HepG2 (cell line): ENCODE measurements around the gene SMG7. TPM values are rescaled to one million over a fixed set of nuclear protein-coding genes. Genes with fewer than 3 reads are reported as not detected.

ENCODE experiments used
- ARID2 ChIP-seq: sonication (generic); formaldehyde crosslinking; IDR thresholded peaks from 2 replicates; pipeline ENCODE4 v1.8.1; 2022; ENCODE audit warnings: mild to moderate bottlenecking, missing genetic modification reagents, borderline replicate concordance
- DPF2 ChIP-seq: sonication (generic); formaldehyde crosslinking; IDR thresholded peaks from 2 replicates; pipeline ENCODE4 v1.4.0; 2020; ENCODE audit warnings: mild to moderate bottlenecking, low read depth, missing genetic modification reagents, borderline replicate concordance
- FOSL1 ChIP-seq: sonication (generic); formaldehyde crosslinking; IDR thresholded peaks from 2 replicates; pipeline ENCODE4 v1.9.0; 2021; ENCODE audit warnings: missing genetic modification reagents, borderline replicate concordance
- FOXJ3 ChIP-seq: sonication (generic); formaldehyde crosslinking; IDR thresholded peaks from 2 replicates; pipeline ENCODE4 v1.4.0; 2020; ENCODE audit warnings: missing genetic modification reagents, mild to moderate bottlenecking, borderline replicate concordance
- IRF2 ChIP-seq: IDR thresholded peaks from 2 replicates; pipeline ENCODE4 v1.6.1; 2018; ENCODE audit warnings: missing genetic modification reagents, missing compliant biosample characterization
- MAX ChIP-seq: IDR thresholded peaks from 2 replicates; pipeline ENCODE4 v1.6.1; 2012; ENCODE audit warnings: inconsistent platforms
- NCOA5 ChIP-seq: sonication (generic); formaldehyde crosslinking; IDR thresholded peaks from 2 replicates; pipeline ENCODE4 v1.4.0; 2020; ENCODE audit warnings: missing genetic modification reagents
- PLRG1 ChIP-seq: fragments of 450-650 bp; conservative IDR thresholded peaks from 2 replicates; pipeline ENCODE4 v1.6.1; 2016
- THAP11 ChIP-seq: IDR thresholded peaks from 2 replicates; pipeline ENCODE4 v1.6.1; 2016; ENCODE audit warnings: missing biosample characterization, missing genetic modification reagents
- ZBTB40 ChIP-seq, 2 experiments: fragments of 450-650 bp in 1 of 2; sonication (generic) in 1 of 2; formaldehyde crosslinking in 1 of 2; IDR thresholded peaks; 2 replicates each; pipeline versions ENCODE4 v1.6.1 to v1.8.0; 2016 to 2022; ENCODE audit warnings: antibody characterized with exemption in 1 of 2, mild to moderate bottlenecking in 1 of 2, missing genetic modification reagents in 1 of 2
- ZNF10 ChIP-seq: sonication (generic); formaldehyde crosslinking; IDR thresholded peaks from 2 replicates; pipeline ENCODE4 v1.4.0; 2020; ENCODE audit warnings: mild to moderate bottlenecking, low read depth, missing genetic modification reagents, borderline replicate concordance
- ZNF256 ChIP-seq: sonication (generic); formaldehyde crosslinking; conservative IDR thresholded peaks from 2 replicates; pipeline ENCODE4 v1.4.0; 2020; ENCODE audit warnings: missing genetic modification reagents
- ZNF280D ChIP-seq: sonication (generic); formaldehyde crosslinking; IDR thresholded peaks from 2 replicates; pipeline ENCODE4 v1.5.1; 2020; ENCODE audit warnings: mild to moderate bottlenecking, missing genetic modification reagents
- ZNF546 ChIP-seq: sonication (generic); formaldehyde crosslinking; conservative IDR thresholded peaks from 2 replicates; pipeline ENCODE4 v1.8.1; 2023; ENCODE audit warnings: mild to moderate bottlenecking, missing genetic modification reagents
- ZNF562 ChIP-seq: sonication (generic); formaldehyde crosslinking; IDR thresholded peaks from 2 replicates; pipeline ENCODE4 v1.8.0; 2022; ENCODE audit warnings: missing genetic modification reagents, borderline replicate concordance
- ZNF7 ChIP-seq: IDR thresholded peaks from 2 replicates; pipeline ENCODE4 v1.6.1; 2016; ENCODE audit warnings: missing biosample characterization, missing genetic modification reagents
- ZSCAN31 ChIP-seq: sonication (generic); formaldehyde crosslinking; IDR thresholded peaks from 2 replicates; pipeline ENCODE4 v1.5.0; 2020; ENCODE audit warnings: low read depth, mild to moderate bottlenecking, missing genetic modification reagents
- polyA plus RNA-seq, 8 experiments: library from polyadenylated mRNA; depleted of rRNA in 3 of 8; stranded (reverse) in 7 of 8; unstranded in 1 of 8; fragments of >200 nt; fragmentation: Illumina TruSeq in 4 of 8; extraction: Trizol in 4 of 8; gene quantifications; 2 replicates each; pipeline versions ENCODE4 v1.2.1 to v1.2.3, GENCODE V29; 2011 to 2016; ENCODE audit warnings: low read depth in 4 of 8, missing spikeins in 1 of 8, mixed read lengths in 1 of 8; ENCODE audit not compliant: insufficient read depth in 1 of 8
- total RNA-seq, 5 experiments: library from RNA; depleted of rRNA; stranded (reverse); fragments of >200 nt; fragmentation: Illumina TruSeq; extraction: Trizol; gene quantifications; 2 replicates each; pipeline ENCODE4 v1.2.3, GENCODE V29; 2016; ENCODE audit warnings: low read depth in 1 of 5

SMG7 gene
- total and polyA plus RNA-seq, 2 of the 13 experiments (the other 11 are each of a cell fraction or from before 2014, with no cell fraction given) = 14.9 to 27.9 TPM

- TF ChIP-seq DPF2 (CRISPR knock-in tag) = no peak
- no peak for TF ChIP-seq ZNF10 (CRISPR knock-in tag)
- no peak for TF ChIP-seq ZSCAN31 (CRISPR knock-in tag)
- TF ChIP-seq MAX = peak; percentile 89
- TF ChIP-seq IRF2 = peak; percentile 91
- no peak for TF ChIP-seq ARID2 (CRISPR knock-in tag)
- 0 out of 2 replicates have a peak, but pooled peaks have one; percentile 54 for TF ChIP-seq ZNF256 (CRISPR knock-in tag)
- no peak for TF ChIP-seq PLRG1
- peak; percentile 97 for TF ChIP-seq ZBTB40 (IDR thresholded peaks at IDR 0.05)
- peak; percentile 57; the same call in 1 of the 2 replicates for TF ChIP-seq ZBTB40 (CRISPR knock-in tag; IDR thresholded peaks at IDR 0.05)
- TF ChIP-seq ZNF546 (CRISPR knock-in tag) = 0 out of 2 replicates have a peak, but pooled peaks have one; percentile 22
- TF ChIP-seq ZNF562 (CRISPR knock-in tag) = no peak
- no peak for TF ChIP-seq ZNF7 (CRISPR knock-in tag)
- TF ChIP-seq THAP11 = peak; percentile 95
- no peak for TF ChIP-seq FOSL1 (CRISPR knock-in tag)
- no peak; the same call in 1 of the 2 replicates for TF ChIP-seq ZNF280D (CRISPR knock-in tag)
- TF ChIP-seq FOXJ3 (CRISPR knock-in tag) = 0 out of 2 replicates have a peak, but pooled peaks have one; percentile 18
- TF ChIP-seq NCOA5 = no peak
Measured at GRCh38 chr1:183471743-183472487, 384 bp upstream of the SMG7 start (continued).
